ENCODE results near the gene CTNND2.

The CTNND2 gene, protein sequence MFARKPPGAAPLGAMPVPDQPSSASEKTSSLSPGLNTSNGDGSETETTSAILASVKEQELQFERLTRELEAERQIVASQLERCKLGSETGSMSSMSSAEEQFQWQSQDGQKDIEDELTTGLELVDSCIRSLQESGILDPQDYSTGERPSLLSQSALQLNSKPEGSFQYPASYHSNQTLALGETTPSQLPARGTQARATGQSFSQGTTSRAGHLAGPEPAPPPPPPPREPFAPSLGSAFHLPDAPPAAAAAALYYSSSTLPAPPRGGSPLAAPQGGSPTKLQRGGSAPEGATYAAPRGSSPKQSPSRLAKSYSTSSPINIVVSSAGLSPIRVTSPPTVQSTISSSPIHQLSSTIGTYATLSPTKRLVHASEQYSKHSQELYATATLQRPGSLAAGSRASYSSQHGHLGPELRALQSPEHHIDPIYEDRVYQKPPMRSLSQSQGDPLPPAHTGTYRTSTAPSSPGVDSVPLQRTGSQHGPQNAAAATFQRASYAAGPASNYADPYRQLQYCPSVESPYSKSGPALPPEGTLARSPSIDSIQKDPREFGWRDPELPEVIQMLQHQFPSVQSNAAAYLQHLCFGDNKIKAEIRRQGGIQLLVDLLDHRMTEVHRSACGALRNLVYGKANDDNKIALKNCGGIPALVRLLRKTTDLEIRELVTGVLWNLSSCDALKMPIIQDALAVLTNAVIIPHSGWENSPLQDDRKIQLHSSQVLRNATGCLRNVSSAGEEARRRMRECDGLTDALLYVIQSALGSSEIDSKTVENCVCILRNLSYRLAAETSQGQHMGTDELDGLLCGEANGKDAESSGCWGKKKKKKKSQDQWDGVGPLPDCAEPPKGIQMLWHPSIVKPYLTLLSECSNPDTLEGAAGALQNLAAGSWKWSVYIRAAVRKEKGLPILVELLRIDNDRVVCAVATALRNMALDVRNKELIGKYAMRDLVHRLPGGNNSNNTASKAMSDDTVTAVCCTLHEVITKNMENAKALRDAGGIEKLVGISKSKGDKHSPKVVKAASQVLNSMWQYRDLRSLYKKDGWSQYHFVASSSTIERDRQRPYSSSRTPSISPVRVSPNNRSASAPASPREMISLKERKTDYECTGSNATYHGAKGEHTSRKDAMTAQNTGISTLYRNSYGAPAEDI (N-terminal part only)

DNA sequence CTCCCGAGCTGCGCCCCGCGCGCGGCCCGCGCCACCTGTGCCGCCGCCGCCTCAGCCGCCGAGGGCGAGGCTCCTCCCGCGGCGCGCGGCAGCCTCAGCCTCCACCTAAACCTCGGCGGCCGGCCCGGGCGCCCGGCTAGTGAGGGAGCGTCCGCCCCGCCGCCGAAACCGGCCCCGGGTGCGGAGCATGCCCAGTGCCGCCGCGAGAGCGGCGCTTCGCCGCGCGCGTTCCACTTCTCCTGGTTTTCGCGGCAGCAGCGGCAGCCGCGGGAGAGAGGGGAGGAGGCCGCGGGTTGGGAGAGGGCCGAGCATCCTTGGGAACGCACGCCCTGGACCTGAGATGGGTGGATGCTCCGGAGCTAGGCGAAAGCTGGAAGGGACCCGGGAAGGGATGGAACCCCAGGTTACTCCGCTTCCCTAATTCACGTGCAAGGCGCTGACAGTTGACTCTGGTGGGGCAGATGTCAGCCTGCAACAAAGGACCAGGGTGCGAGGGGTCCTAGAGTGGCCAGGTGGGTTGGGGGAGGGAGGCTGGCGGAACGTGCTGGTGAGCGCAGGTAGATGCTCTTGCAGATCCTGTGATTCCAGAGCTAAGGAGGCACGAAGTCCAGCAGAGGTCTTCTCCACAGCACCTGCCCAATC is at the start of gene CTNND2:
Gene CTNND2 (minus strand): TSS at position 182 of the 642 bp plus-strand sequence. CDS start 593 bp downstream, outside the sequence.
- DNase-seq (ENCODE audit: low read depth in 3 of 3, low spot score in 1 of 3) = no peak

DNA sequence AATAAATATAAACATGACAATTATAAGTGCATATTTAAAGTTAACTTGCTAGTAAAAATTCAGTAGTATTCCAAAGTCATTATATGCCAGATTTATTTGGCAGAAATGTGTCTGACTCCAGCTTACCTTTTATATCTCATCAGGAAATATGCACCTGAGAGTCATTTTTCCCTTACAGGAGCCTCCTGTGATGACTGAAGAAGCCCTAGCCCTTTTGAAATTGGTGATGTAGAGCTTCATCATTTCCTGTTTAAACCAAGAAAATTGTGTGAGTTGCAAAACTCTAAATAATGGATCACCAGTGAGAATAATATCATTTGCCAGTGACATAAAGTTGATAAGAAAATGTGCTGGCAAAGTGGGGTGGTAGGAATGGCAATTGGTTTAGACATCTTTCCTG is 42.1 kb upstream of the CTNND2 start:
- DNase-seq (ENCODE audit: low read depth in 3 of 3, low spot score in 1 of 3) = no peak

DNA sequence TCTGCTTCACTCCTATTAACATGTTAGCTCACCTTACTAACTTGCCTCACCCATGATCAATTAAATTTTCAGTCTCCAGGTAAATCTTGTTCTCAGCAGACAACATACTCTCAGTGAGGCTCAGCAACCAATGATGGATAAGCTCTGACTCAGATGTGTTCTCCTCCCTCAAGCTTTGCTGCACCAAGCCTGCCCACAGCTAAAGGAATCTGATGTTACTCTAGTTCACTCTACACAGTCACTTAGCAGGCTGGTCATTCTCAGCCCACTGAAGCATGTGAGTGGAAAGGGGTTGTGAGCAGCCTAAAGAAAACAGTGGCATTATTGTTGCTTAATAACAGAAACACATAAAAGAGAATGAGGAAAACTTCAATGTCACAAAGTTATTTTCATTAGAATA is 37.3 kb upstream of the CTNND2 start:
- no peak for DNase-seq (ENCODE audit: low read depth in 3 of 3, low spot score in 1 of 3)

DNA sequence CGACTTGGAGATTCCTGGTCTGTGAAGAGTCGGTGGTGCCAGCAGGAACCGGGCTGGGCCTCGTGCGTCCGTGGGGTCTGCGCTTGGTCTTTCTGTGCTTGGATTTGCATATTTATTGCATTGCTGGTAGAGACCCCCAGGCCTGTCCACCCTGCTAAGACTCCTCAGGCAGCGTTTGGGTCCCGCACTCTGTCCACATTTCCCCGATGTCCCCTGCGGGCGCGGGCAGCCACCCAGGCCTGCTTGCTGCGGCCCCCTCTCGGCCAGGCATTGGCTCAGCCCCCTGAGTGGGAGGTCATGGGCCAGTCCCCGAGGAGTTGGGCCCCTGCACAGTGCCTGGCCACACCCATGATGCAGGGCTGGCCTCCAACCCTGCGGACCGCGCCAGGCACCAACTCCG is 27.4 kb upstream of the CTNND2 start:
- no peak for DNase-seq (ENCODE audit: low read depth in 3 of 3, low spot score in 1 of 3)

DNA sequence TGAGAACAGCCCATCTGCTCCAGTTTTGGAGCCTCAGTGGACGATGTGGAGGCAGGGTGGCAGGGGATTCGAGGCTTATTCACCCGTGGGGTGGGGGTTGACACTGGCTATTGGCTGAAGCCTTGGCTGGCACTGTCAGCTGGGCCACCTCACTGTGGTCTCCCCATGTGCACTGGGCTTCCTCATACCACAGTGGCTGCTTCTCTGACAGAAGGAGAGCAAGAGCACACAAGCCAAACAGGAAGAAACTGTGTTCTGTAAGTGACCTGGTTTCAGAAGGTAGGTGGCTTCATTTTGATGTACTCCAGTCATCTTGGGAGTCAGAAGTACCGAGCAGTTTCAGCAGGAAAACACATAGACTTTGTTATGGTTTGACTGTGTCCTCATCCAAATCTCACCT is 24.7 kb upstream of the CTNND2 start:
- DNase-seq (ENCODE audit: low read depth in 3 of 3, low spot score in 1 of 3) = no peak

DNA sequence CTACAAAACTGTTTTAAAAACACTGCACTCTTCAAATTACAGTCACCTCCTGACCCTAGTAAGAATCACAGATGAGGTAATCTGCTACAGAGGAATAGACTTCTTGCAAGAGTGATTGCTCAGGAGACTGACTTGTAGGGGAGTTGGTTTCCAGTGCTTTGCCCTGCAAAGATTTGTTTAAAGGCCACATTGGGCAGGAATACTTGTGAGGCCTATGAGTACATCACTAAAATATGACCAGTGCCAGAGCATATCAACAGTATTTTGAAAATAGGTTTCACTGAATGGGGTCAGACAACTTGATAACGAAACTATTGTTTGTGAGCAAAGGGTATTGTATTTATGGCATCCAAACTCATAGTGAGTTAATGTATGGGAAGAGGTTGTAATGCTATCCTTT is 21.5 kb upstream of the CTNND2 start:
- DNase-seq (ENCODE audit: low read depth in 3 of 3, low spot score in 1 of 3) = no peak

DNA sequence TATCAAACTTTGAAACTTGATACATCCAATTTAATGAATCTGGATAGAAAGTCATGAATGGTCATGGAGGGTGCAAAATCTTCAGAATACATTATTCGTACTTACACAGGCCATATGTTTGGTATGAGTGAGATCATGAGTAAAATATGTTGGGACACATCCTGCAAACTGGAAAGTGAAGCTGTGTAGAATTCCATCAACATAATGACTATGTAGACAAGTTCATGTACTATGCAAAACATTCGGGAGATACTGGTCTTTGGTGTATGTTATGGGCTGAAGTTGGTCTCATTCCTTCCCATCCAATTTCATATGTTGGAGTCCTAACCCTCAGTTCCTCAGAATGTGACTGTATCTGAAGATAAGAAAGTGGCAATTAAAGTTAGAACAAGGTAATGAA is 18.1 kb upstream of the CTNND2 start:
- no peak for DNase-seq (ENCODE audit: low read depth in 3 of 3, low spot score in 1 of 3)

DNA sequence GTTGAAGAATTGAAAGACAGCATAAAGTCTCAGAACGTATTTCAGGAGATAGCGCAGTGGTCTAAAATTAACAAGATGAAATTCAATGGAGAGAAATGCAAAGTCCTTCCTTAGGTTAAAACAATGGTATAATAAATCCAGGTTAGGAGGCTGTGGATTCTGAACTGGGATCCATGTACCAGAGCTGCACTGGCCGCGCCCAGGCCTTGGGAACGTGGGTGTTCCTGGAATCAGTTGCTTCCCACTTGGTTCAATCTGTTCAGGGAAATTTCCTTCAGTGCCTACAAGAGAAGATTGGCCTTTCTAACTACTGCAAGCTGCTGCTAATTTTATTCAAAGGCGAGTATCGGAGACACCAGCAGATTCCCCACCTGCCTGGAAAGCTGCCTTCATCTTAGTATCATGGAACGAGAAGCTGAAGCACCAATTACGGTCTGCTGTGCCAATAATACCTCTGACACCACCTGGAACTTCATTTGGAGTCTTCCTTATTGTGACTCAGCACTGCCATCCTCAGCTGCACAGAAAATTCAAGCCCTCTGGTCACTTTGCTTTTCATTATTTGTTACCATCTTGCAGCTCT is 14.3 kb upstream of the CTNND2 start:
- no peak for DNase-seq (ENCODE audit: low read depth in 3 of 3, low spot score in 1 of 3)

DNA sequence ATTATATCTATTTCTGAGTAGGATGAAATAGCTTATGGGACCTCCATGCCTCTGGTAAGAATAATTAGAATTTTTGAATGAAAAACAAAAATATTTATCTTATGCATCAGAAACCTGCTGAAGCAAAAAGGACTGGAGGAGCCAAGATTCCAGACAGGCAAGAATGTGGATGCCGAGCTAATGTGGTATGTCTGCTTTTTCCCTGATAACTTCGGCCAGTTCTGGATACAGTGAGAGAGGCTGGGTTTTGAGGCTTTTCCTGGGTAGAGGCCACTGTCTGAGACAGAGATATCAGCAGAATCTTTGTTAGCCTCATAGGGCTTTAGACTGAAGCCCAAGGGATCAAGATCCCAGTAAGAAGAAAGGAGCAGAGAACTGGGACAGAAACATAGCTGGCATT is 5.2 kb upstream of the CTNND2 start:
- no peak for DNase-seq (ENCODE audit: low read depth in 3 of 3, low spot score in 1 of 3)

DNA sequence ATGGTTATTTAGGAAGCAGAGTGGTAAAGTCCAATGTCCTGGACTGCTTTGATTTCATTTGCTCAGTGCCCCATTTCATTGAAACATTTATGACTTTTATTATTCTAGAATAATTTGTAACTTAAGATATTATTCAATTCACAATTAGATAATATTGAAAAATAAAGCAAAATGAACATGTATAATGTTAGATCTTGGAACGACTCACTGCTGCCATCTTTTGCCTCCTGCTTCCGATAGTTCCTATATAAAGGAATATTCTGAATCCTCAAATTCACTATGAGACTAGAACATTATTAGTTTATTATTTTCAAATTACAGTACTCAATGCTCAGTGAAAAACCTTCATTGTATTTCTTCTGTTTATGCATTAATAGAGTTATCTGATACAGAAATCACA is 2.3 kb upstream of the CTNND2 start:
- no peak for DNase-seq (ENCODE audit: low read depth in 3 of 3, low spot score in 1 of 3)

DNA sequence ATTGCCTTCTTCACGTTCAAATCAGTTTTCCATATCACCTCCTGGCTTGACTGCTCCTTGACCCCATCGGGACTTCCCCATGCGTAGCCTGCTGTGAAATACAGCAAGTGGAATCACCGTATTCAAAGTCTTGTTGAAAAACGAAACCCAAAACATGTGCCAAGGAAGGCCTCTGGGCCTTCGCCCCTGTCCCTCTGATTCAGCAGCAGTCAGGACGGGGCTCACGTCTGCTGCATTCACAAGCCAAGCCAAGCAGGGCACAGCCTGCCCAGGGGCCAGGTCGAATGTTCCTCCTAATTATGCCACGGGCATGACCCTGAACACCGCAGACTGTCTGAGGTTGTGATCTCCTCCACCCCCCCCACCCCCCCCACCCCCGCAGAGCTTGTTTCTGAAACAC is 960 bp upstream of the CTNND2 start:
- DNase-seq (ENCODE audit: low read depth in 3 of 3, low spot score in 1 of 3) = no peak

DNA sequence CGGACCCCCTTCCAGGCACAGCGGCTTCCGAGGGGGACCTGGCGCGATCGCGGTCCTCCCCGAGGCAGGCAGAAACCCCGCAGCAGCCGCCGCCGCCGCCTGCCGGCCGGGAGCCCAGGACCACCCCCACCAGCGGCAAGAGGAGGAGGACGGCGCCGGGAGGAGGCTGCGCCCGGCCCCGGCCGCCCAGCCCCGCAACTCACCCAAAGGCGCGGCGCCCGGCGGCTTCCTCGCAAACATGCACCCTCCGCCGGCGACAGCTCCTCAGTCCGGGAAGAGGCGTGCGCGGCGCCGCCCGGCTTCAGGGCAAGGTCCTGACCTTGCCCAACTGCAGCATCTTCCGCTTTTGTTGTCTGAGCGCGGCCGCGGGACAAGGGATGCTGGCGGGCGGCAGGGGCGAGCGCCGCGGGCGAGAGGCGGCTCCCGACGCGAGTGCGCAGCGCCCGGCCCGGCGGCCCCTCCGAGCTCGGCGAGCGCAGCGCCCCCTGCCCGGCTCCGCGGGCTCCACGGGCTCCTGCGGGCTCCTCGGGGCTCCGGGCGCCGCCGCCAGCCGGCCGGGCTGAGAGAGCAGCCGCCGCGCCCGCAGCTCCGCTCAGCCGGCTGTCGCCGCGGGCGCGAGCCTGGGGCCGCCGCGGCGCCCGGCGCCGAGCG is 507 bp downstream of the CTNND2 start:
- DNase-seq (ENCODE audit: low read depth in 3 of 3, low spot score in 1 of 3) = no peak

DNA sequence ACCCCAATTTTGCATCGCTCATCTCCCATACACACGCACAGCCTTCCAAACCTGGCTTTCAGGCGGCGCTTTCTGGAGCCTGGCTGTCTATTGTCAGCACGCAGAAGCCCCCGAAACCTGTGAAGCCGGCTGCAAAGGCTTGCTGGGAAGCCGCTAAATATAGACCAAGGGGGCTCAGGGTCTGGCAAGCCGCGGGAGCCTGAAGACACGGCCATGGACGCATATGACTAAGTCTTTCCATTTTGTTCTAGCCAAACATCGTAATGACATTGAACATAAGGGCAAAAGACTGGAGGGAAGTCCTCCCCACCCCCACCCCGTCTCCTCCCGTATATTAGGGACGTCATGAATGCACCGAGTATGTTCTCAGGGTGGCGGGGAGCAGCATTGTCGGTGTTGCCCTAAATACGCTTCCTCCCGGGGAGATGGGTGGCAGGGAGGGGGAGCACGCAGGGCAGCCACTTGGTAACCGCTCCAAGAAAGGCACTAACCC is 1.1 kb downstream of the CTNND2 start:
- DNase-seq (ENCODE audit: low read depth in 3 of 3, low spot score in 1 of 3) = no peak

DNA sequence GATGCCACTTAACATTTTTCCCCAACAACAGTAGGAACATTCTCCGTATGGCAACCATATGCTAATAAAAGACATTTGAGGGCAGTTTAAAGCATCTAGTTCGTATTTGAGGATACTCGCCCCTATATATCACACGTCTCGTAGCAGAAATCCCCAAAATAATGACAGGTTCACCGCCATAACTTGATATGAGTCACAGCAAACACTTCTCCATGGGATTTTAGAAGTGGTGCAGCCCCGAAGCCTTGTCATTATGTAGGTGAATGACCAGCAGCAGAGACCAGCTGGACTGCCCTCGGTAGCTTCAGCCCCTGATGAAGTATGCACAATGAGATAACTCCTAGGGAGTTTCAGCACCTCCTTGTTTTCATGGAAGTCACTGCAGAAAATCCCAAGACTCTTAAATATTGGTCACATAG is 2.0 kb downstream of the CTNND2 start:
- DNase-seq (ENCODE audit: low read depth in 3 of 3, low spot score in 1 of 3) = no peak

DNA sequence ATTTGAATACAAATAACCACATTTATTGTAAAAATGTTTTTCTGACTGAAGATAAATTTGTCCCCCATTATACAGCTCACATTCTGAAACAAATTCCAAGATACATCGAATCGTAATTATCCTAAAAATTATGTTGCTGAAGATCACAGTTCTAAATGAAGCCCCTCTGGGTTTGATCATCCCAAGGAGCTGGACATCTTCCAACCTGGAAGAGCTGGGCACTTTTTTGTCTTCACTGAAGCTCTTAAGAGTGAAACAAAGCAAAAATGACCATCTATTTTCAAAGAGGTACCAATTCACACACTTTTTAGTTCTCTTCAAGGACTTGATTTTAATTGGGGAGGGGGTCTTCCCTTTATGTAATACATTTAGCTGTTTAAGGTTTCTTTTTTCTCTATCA is 5.5 kb downstream of the CTNND2 start:
- no peak for DNase-seq (ENCODE audit: low read depth in 3 of 3, low spot score in 1 of 3)

DNA sequence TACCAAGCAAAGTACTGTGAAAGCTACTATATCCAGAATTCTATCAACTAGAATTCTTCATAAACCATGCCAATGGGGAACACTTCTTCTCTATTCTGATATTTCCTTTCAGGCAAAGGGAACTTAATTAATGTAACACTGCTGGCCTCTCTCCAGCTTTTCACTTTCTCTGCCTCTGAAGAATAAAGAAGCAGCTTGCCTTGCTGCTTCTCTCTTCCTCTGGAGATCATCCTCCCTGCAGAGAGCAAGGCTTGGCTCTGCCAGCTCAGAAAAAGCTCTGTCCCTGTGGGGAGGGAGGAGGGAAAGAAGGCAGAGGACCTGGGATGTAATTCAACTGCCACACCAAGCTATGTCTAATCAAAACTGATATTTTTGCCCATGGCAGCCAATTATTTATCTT is 6.5 kb downstream of the CTNND2 start:
- no peak for DNase-seq (ENCODE audit: low read depth in 3 of 3, low spot score in 1 of 3)

DNA sequence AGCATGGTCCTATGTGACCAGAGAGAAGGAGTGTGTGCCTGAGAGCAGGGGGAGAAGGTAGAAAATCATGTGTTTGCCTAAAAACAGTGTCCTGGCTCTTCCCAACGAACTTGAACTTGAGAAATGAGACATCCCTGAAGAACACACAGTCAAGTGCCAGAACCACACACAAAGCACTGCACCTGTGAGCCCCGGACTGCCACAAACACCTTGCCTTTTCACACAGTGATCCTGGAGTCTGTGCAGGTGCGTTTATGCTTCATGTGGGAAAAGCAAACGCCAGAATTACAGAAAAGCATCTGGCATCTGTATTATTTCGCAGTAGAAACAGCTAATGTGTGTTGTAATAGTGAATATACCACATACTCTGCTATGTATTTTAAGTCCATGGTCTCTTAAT is 9.3 kb downstream of the CTNND2 start:
- no peak for DNase-seq (ENCODE audit: low read depth in 3 of 3, low spot score in 1 of 3)

DNA sequence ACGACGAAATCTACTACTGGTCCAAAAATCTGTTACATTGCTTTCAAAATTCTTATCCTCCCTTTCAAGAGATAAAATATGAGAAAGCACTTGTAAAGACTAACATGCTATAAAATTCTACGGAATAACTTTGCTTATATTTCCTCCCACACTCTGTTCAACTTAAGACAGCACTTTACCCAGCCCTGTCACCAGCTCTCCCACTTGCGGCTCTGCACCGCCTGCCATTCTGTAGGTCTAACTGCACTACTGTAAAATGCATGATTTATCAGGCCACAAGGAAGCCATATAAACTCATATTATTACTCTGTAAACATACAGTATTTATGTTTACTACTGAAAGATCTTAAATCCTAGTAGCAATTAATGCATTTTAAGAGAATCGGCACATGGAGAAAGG is 11.4 kb downstream of the CTNND2 start:
- no peak for DNase-seq (ENCODE audit: low read depth in 3 of 3, low spot score in 1 of 3)

DNA sequence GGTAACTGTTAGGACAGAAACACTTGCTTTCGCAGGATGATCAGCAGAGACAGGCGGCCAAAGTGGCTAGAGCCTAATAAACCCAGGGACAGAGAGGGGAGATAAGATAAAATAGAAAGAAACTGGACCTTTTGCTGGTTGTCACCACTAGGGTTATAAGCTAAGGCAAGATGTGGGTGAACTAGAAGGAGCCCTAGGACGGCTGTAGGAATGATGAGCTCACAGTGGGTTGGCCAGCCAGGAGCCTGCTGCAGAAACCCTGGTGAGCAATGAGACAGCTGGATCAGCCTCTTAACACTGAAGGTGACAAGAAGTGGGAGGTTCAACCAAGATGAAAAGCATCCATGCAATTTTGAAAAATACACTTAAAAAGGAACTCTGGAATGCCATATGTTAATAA is 13.5 kb downstream of the CTNND2 start:
- no peak for DNase-seq (ENCODE audit: low read depth in 3 of 3, low spot score in 1 of 3)

DNA sequence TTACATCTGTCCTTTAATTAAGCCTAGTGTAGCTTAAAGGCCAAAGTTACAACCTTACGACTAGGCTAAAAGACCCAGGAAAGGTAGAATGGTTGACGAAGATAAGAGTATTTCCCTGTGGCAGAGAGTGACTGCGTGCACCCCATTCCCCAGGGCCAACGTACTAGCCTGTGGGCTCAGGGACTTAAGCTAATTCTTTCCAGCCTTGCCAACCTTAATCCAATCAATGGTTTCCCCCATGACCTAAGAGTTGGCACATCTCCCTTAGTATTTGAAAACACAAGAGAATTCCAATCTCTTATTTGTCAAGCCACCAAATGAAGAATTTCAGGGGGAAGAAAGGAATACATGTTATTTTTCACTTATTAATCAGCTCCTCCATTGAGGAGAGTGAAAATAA is 16.0 kb downstream of the CTNND2 start:
- DNase-seq (ENCODE audit: low read depth in 3 of 3, low spot score in 1 of 3) = no peak
